Smooth muscle cell of the brain vasculature (primary cell): ENCODE results near the gene ENDOV.

Experiments used
- DNase-seq: peaks from one replicate; pipeline ENCODE4 v3.0.0-alpha.2; 2012; ENCODE audit warnings: low read depth, low spot score

Gene ENDOV

GRCh38 chr17:80482555-80483308, 67.8 kb downstream of the ENDOV start:
- no peak for DNase-seq

- no peak for DNase-seq
These were observed 70.9 kb downstream of the ENDOV start for GRCh38 chr17:80485846-80486245.

DNA sequence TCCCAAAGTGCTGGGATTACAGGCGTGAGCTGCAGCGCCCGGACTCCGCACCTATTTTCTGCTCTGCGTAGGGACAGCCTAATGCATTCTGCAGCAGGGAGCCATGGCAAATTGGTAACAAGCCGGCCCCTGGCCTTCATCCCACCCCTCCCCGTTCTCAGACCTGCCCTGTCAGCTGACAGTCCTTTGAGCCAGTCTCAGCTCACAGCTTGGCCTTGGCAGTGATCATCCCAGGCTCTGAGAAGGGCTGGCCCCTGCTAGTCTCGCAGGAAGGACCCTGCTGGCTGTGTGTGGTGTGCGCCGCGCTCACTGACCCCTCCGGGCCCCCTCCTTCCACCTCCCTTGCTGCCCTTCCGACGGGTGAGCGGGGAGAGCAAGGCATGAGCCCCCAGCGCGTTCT, 71.7 kb downstream of the ENDOV start:
- no peak for DNase-seq

GRCh38 chr17:80487511-80487910, 72.5 kb downstream of the ENDOV start:
- DNase-seq, result no peak
